GM18907 (cell line): ENCODE results near the gene RDX.

Experiments
- ATAC-seq: cut with Tn5 transposase; IDR thresholded peaks from one replicate; pipeline ENCODE4 v1.9.1; 2021; ENCODE audit warnings: mild to moderate bottlenecking, moderate library complexity; ENCODE audit not compliant: unreplicated experiment

RDX gene

DNA sequence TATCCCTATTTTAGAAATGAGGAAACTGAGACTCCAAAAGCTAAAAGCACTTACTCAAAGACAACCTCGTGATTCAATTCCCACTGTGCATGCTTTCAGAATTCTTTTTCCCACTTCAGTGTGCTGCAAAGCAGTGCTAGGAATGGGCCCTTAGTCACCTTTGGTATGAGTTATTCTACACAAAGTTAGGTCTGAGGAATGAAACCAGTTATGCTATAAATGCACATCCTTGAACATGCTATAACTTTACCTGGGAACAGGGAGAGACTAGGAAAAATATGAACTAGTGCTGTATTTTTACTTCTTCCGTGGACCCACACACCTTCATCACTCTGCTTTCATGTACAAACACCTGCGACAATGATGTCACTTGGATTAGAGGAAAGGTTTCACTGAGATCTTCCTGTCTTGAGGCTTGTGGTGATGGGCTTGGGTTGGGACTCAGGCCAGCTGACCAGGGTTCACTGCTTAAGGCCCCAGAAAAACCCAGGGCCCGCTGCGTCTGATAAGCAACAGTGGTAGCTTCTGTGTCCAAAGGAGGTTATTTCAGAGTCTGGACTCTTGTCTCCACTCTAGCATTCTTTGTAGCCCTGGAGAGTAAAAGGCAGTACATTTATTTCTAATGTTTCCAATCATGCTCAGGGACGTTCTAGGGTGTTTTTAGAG, 121.6 kb downstream of the RDX start:
- no peak for ATAC-seq

DNA sequence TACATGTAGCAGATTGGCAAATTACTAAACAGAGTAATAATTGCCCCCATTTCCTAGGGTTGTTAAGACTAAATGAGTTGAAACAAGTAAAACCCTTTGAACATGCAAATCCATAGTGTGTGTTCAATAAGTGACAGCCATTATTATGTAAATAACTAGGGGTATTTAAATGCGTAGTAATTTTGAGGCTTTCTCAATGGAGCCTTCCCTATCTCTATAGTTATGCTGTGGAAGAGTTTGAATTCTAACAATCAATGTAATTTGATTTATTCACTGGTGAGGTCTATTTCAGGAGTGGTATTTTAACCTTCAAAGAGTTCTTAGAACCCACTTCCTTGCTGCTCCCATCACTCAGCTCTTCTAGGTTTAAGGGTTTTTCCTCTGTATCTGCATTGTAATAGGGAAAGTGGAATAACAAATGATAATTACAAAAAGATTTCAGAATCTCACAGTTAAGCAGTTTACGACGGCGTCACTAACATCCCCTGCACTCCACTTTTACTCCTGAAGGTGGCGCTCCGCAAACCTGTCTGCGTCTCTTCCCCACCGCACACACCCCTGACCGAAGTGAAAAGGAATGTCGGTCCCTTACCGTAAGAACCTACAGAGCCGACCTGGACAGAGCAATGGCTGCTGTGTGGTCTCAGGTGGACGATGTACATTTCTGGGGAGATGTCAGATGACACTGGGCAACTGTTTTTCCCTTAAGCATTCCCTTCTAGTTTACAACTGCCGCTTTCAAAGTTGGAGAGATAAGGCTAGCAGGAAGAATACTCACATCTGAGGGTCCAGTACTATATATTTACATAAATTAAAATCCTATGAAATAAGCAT, 122.4 kb downstream of the RDX start:
- ATAC-seq, result peak; percentile 66

DNA sequence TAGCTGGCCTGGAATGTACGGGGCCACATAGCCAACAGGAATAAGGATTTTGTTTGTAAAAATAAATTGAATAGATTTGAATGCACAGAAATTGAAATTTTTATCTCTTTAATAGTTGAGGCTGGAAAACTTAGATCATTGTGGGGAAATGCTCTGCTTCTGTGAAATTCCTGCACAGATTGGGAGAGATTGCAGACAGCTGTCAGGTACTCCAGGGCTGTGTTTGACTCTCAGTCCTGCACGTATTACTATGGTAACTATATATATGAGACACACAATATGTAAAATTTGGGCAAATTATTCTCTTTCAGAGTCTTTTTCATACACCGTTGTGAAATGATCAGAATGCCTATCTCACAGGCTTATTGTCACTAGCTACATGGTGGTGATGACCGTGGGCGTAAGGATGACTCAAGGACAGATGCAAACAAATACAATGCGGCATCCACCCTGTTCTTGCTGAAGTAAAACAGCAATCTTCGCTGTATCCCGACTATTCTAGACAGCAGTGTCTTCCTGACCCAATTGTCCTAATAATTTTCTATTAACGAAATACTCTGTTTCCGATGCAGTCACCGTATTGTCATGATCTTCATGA, 123.8 kb downstream of the RDX start:
- no peak for ATAC-seq

DNA sequence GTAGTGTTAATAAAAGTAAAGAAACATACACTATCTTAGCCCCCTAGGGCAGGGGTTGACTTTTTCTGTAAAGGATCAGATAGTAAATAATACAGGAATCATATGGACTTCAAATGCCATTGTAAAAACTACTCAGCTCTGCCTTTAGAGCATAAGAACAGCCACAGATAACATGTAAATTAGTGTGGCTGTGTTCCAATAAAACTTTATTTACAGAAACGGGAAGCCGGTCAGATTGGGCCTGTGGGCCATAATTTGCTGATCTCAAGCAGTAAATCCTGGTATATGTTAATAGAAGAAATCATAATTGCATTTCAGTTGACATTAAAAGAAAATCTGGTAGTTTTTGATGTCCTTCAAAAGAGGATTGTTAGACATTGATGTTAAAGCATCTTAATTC, 126.7 kb downstream of the RDX start:
- no peak for ATAC-seq

DNA sequence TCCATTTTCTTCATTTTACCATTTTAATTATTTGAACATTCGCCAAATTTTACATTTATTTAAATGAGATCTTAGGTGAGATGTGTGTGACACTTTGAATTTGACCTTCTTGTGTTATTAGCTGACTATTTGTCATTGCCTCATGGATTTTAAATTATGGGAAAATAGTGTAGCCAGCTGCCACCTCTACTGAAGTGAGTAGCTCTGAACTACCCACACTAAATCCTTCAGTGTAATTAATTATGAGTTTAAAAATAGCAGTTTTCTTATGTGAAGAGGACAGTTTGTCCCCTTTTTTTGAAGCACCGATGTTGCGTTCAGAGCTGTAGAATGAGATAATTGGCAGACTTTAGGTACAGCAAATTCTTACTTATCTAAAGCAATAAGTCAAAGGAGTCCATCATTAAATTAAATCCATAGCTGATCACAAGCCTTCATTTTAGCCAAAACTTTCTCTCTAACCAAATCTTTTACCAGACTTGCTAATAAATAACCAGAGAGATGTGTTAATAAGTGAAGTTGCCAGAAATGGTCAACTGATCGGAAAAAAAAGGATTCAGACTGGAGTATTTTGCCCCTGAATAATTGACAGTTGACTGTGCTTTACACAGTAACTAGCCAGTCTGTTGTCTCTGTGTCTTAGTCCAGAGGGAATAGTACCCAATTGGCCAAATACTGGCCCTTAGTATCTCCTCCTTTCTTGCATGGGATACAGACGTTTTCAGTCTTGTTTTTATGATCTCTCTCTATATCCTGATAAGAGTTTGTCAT, 128.2 kb downstream of the RDX start:
- ATAC-seq, result no peak

DNA sequence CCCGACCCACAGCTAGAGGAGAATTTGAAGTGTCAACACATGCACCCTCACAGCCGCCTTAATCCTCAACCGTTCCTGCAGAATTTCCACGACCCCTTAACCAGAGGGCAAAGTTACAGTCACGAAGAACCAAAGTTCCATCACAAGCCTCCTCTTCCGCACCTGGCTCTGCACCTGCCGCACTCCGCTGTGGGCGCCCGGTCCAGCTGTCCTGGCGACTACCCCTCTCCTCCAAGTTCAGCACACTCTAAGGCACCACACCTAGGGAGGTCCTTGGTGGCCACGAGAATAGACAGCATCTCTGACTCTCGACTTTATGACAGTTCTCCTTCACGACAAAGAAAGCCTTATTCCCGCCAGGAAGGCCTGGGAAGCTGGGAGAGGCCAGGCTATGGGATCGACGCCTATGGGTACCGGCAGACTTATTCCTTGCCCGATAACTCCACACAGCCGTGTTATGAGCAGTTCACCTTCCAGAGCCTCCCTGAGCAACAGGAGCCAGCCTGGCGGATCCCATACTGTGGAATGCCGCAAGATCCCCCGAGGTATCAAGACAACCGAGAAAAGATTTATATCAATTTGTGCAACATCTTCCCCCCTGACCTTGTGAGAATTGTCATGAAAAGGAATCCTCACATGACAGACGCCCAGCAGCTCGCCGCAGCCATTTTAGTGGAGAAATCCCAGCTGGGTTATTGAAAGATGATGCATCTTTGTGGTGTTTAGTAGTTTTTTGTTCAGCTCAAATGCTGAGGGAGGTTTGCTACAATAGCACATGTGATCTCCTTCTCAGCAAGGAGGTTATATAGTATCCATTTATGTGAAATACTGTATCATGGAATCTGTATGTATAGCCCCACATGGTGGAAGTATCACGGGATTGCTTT, 131.1 kb downstream of the RDX start:
- ATAC-seq, result no peak

DNA sequence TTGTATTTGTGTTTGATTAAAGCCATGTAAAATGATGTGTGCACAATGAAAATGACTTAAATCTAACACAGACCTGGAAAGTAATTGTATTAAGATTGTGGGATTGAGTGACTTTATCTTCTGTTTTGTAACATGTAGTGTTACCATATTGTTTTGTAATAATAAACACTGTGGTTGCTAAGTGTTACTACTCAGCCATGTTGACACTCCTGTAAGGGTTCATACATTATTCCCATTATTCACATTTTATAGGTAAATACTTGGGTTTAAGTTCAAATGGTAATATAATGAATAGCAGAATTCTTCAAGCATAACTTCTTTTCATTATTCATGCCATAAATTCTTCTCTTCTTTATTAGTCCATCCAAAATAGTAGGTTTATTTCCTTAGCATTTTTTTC, 134.2 kb downstream of the RDX start:
- ATAC-seq, result no peak

DNA sequence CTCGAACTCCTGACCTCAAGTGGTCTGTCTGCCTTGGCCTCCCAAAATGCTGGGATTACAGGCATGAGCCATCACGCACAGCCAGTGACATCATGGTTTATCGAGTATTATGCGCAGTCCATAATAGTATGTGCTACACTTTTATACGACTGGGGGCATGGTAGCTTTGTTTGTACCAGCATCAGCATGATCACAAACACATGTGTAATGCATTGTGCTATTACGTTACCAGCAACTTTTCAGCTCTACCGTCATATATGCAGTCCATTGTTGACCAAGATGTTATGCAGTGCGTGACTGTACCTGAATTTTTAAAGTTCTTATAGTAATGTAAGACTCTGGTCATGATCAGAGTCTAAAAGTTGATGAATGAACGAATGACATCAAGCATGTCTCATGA, 135.4 kb downstream of the RDX start:
- ATAC-seq, result no peak

DNA sequence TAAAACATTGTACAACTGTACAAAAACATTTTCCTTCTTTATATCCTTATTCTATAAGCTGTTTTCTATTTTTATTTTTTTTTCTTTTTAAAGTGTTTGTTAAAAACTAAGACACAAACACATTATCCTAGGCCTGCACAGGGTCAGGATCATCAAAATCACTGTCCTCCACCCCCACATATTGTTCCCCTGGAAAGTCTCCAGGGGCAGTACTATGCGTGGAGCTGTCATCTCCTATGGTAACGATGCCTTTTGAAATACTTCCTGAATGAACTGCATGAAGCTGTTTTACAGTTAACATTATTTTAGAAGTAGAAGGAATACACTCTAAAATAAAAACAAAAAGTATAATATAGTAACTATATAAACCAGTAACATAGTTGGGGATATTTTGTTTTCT, 136.0 kb downstream of the RDX start:
- no peak for ATAC-seq

DNA sequence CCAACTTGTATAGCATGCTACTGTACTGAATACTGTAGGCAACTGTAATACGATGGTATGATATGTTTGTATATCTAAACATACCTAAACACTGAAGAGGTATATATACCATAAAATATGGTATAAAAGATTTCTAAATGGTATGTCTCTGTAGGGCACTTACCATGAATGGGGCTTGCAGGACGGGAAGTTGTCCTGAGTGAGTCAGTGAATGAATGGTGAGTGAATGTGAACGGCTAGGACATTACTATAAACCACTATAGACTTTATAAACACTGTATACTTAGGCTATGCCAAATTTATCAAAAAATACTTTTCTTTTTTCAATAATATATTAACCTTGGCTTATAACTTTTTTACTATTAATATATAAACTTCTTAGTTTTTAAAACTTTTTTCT, 136.4 kb downstream of the RDX start:
- ATAC-seq, result no peak

DNA sequence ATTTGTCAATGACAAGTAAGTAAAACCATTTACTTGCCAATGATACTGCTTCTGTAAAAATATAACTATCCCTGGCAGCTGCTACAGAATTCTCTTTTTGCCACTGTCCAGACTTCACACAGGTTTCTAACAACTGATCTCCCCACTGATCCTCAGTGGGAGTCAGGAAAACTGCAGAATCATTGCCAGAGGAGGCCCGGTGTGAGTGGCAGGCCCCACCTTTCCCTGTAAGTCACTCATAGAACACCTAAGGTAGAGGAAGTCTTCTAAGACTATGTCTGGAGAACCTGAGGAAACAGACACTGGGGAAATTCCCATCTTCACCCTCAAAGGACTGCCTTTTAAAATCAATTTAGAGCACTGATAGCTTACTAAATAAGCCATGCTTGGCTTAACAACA, 136.9 kb downstream of the RDX start:
- ATAC-seq, result no peak

DNA sequence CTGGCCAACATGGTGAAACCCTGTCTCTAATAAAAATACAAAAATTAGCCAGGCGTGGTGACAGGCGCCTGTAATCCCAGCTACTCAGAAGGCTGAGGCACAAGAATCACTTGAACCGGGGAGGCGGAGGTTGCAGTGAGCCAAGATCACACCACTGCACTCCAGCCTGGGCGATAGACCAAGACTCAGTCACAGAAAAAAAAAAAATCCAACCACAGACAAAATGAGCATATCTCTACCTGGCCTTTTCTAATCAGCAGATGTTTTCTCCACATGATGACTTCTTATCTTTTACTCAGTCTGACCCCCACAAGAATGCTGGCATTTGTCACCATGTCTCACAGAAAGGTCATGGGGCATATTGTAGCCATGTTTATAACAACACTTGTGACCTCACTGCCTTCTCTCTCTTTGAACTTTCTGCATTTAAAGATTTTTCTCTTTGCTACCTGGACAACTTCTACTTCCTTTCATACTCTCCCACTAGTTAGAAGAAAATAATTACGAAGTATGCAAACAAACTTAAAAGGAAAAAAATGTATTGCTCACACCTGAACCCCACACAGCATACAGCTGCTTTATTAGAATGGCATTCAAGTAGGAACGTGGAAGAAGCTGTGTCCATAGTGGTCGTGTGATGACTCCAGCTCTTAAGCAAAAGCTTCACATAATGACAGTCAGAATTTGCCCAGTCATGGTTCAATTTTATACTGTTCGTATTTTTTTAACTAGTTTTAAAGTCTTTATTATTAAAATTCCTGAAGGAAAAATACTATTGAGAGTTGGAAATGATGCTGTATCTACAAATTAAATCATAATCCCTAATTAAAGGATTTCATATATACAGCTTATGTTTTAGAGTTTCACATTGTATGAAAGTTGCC, 137.9 kb downstream of the RDX start:
- ATAC-seq, result no peak

DNA sequence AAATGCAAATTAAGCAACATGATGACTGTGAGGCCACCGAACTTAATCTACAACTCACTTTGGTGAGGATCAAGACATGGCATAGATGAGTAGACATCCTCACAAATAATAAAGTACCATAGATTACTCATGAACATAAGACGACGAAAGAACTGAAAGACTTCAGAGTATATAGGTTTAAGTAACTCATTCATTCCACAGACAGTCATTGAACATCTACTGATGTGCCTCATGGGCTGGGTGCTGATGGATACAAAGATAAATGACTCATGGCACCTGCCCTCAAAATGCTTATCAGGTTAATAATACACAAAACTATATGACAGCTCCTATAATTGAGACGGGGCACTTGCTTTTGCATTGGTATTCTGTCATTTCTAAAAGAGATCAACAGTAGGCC, 139.9 kb downstream of the RDX start:
- ATAC-seq, result no peak

DNA sequence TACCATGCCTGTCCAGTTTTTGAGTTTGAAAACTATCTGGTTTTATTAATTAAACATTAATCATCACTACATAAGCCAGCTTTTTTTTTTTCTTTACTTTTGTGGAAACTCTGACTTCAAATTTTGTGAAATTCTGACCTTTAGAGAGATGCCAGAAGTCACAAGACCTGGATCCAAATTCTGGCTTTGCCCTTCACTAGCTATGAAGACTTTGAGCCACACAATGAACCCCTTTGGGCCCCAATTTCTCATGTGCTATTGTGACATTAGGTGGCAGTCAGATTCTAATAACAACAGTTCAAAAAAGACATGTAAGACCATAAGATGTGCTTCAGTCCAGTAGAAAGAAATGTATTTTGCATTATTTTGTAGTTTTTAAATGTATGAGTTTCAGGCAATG, 142.9 kb downstream of the RDX start:
- no peak for ATAC-seq

DNA sequence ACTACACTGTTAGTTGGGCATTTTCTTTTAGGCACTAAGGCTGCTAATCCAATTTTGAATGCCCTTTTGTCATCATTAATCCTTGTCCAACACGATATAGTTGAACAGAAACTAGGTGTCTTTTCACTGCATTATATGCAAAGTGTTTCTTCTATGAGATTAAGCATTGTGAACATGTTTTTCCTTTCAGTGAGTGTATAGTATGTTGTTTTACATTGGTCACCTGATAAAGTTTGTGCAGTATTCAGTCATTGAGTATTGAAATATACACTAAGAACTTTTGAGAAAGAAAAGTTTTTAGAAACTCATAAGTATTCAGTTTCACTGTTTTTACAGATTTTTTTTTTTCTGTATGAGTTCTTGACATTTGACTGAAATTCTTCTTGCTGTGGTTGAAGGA, 144.2 kb downstream of the RDX start:
- ATAC-seq, result no peak

DNA sequence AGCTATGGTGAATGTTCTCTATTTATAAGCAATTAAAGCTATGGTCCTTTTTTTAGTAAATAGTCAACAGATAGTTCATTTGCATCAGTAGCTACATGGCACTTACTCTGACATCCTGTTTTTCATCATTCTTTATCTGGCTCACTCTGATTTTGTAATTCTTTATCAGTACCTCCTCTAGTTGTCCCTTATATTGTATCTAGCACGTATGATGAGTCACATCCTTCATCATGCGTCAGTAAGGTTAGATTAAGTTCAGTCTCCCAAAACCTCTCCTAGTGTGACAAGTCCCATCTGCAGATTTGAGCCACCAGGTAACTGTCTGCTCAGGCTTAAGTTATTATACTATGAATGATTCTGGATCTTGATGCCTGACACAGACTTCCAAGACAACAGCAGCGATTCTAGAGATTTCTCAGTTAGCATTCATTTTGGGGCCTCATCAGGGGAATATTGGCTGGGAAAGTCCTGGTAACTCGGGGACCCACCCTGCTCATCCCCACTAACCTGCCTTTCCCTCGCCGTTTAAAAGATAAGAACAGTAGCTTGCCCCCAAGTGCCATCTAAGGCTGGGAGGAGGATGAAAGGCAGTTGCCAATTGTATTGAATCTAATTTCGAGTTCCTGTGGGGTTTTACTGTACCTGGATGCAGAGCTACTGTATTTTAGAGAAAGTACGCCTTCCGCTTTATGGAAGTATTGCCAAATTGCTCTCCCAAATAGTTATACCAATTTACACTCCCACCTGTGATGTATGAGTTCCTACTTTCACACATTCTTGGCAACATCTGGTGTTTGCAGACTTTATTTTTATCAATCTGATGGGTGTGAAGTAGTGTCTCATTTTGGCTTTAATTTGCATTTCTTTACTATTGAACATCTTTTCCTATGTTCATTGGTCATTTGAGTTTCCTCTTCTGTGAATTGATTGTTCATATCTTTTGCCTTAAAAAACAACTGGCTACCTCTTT, 147.4 kb downstream of the RDX start:
- ATAC-seq, result no peak

DNA sequence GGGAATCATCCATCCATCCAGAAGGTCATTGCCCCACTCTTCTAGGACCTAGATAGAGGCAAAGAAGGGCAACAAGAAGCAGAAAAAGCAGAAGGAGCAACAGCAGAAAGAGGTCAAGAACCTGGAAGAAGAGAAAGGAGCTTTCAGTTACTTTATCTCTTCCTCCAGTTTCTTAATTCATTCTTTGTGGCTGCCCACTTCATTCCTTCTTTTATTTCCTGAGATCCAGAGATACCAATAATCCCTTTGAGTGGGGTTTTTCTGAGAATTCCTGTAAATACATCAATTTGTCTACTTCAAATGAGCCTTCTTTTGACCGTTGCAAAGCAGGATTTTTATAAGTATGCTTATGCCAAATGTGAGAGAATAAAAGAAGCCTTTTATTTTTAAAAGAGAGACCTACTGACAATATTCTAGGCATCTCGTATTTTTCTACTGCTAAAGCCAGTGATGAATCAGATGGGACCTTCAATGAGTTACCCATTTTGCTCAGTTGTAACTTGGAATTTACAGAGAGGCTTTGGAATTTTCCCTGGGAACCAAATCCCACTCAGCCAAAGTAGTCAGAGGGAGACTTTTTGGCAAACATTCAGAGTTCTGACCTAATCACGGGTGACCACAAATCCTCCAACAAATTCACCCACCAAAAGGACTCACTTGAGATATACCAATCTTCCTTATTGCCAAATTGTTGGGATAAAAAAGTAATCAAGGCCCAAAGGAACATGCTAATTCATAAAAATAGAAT, 148.3 kb downstream of the RDX start:
- ATAC-seq, result no peak

DNA sequence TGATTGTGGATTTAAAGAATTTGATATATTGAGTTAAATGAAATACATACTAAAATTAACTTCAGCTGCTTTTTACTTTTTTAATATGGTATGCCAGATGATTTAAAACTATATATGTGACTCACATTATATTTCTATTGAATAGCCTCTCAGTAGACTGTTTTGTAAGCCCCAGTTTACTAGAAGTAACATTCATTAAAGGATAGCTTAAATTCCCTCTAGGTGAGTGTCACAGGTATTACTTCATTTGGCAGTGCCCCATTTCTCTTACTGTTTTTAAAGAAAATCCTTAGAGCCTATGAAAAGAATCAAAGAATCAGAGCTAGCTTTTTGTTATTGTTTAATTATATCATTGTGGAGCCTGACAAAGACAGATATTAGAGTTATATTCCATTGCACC, 154.6 kb downstream of the RDX start:
- ATAC-seq, result no peak
